ENCODE results near the gene DDA1. TPM values are rescaled to one million over a fixed set of nuclear protein-coding genes. Genes with fewer than 3 reads are reported as not detected.

DDA1 gene
- total RNA-seq, 1 experiment from 2014 or later = 55.6 TPM

- no peaks in the 10 kb centered on the region for H3K9me3 ChIP-seq
- peaks cover 24% of the 10 kb centered on the region for H3K36me3 Mint-ChIP-seq (ENCODE audit: insufficient read depth, unreplicated experiment)
- TF ChIP-seq, protein P1, sequence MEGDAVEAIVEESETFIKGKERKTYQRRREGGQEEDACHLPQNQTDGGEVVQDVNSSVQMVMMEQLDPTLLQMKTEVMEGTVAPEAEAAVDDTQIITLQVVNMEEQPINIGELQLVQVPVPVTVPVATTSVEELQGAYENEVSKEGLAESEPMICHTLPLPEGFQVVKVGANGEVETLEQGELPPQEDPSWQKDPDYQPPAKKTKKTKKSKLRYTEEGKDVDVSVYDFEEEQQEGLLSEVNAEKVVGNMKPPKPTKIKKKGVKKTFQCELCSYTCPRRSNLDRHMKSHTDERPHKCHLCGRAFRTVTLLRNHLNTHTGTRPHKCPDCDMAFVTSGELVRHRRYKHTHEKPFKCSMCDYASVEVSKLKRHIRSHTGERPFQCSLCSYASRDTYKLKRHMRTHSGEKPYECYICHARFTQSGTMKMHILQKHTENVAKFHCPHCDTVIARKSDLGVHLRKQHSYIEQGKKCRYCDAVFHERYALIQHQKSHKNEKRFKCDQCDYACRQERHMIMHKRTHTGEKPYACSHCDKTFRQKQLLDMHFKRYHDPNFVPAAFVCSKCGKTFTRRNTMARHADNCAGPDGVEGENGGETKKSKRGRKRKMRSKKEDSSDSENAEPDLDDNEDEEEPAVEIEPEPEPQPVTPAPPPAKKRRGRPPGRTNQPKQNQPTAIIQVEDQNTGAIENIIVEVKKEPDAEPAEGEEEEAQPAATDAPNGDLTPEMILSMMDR (IDR thresholded peaks at IDR 0.05; ENCODE audit: insufficient read depth in 1 of 2, low read depth in 1 of 2, low read length in 1 of 2, severe bottlenecking in 1 of 2, unreplicated experiment in 1 of 2) = peak in 1 of 2 experiments; percentile 36
- no peaks in the 10 kb centered on the region for H3K4me1 Mint-ChIP-seq (ENCODE audit: low read depth, unreplicated experiment)
- intact Hi-C loops (cut with micrococcal nuclease; ENCODE audit: unreplicated experiment) = loop anchor here (5.0 kb wide), 1 partner anchor 36 kb away; no protein-coding TSS in a partner anchor
- peak overlapping the region; percentile 57 for H3K4me3 ChIP-seq (ENCODE audit: low read depth, low read length)
- TSS peak; percentile 42 for BruUV-seq (replicated peaks)
- peak overlapping the region; percentile 50 for H3K27ac Mint-ChIP-seq (ENCODE audit: unreplicated experiment)
- ChIA-PET POLR2A (interaction anchor here (0.6 to 2.9 kb wide), 3 partner anchors 18 to 1177 kb away, joined by 3 to 17 read pairs (median 3); partner anchors contain the start of gene DDA1), CTCF (interaction anchor here (0.6 to 1.7 kb wide), 3 partner anchors 19 to 177 kb away, joined by 3 to 13 read pairs (median 7); partner anchors contain the start of genes DDA1 and MRPL34)
- peaks cover 20% of the 10 kb centered on the region for H3K4me1 ChIP-seq
- peak overlapping the region; percentile 75 for H3K4me3 Mint-ChIP-seq (ENCODE audit: unreplicated experiment)
- peak; percentile 74 to 86 for DNase-seq
- no peaks in the 10 kb centered on the region for H3K27me3 Mint-ChIP-seq (ENCODE audit: insufficient read depth, unreplicated experiment)
- H3K36me3 ChIP-seq (ENCODE audit: control insufficient read depth, insufficient read depth, low read length) = peaks cover 1% of the 10 kb centered on the region
- no peaks in the 10 kb centered on the region for H3K27me3 ChIP-seq (replicated peaks; ENCODE audit: control insufficient read depth, insufficient read depth, low read length)
- H3K9me3 Mint-ChIP-seq (ENCODE audit: unreplicated experiment) = no peaks in the 10 kb centered on the region
Observed at GRCh38 chr19:17327654-17328516, 18.5 kb downstream of the DDA1 start.

DNA sequence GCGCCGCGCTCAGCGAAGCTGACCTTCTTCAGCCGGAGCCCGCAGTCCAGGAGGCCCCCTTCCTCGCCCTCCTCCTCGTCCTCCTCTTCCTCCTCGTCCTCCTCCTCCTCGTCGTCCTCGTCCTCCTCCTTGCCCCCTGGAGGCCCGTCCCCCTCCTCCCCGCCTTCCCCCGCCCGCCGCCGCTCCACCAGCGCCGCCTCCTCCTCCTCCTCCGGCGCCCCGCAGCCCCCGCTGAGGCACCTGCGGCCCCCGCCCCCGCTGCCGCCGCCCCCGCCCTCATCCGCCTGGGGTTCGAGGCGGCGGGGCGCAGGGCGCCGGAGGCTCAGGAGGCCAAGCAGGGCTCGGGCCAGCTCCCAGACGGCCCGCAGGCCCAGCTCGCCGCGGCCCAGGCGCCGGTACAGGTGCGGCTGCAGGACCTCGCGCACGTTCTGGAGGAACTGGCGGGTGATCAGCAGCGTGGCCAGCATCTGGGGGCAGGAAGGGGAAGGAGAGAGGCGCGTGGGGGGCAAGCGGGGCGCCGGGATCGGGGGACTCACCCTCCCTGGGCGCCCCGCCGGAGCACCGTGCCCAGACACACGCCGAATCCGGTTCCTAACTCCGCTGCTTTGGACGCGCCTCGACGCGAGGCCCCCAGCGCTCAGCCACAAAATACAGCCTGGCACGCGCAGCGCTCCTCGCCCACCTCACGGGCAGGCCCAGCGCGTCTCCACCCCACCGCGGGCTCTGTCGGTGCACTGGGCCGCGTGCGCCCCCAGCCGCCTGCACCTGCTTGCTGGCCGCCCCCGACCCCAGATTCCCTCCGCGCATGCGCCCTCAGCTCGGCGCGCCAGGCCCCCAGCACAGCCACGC lies 19.4 kb downstream of the DDA1 start:
- POLR2A ChIA-PET = interaction anchor here (0.6 to 2.9 kb wide), 3 partner anchors 19 to 77 kb away, joined by 3 to 17 read pairs (median 3); partner anchors contain the start of genes BST2 and DDA1
- CTCF ChIA-PET = interaction anchor here (0.6 to 1.6 kb wide), 5 partner anchors 16 to 176 kb away, joined by 3 to 13 read pairs (median 3); partner anchors contain the start of genes DDA1 and MRPL34
- peaks cover 1% of the 10 kb centered on the region for H3K36me3 ChIP-seq (ENCODE audit: control insufficient read depth, insufficient read depth, low read length)
- peak overlapping the region; percentile 75 for H3K4me3 Mint-ChIP-seq (ENCODE audit: unreplicated experiment)
- peak overlapping the region; percentile 50 for H3K27ac Mint-ChIP-seq (ENCODE audit: unreplicated experiment)
- no peaks in the 10 kb centered on the region for H3K4me1 Mint-ChIP-seq (ENCODE audit: low read depth, unreplicated experiment)
- no peaks in the 10 kb centered on the region for H3K27me3 Mint-ChIP-seq (ENCODE audit: insufficient read depth, unreplicated experiment)
- TF ChIP-seq, protein P1 (IDR thresholded peaks at IDR 0.05; ENCODE audit: insufficient read depth in 1 of 2, low read depth in 1 of 2, low read length in 1 of 2, severe bottlenecking in 1 of 2, unreplicated experiment in 1 of 2) = no peak
- H3K9me3 ChIP-seq = no peaks in the 10 kb centered on the region
- H3K4me1 ChIP-seq = peaks cover 20% of the 10 kb centered on the region
- intact Hi-C loops (cut with micrococcal nuclease; ENCODE audit: unreplicated experiment) = loop anchor here (5.0 kb wide), 1 partner anchor 36 kb away; no protein-coding TSS in a partner anchor
- H3K27me3 ChIP-seq (replicated peaks; ENCODE audit: control insufficient read depth, insufficient read depth, low read length) = no peaks in the 10 kb centered on the region
- peak in 1 of 2 experiments; percentile 56 for DNase-seq
- H3K36me3 Mint-ChIP-seq (ENCODE audit: insufficient read depth, unreplicated experiment) = peaks cover 21% of the 10 kb centered on the region
- BruUV-seq (replicated peaks) = no TSS peak
- peak overlapping the region; percentile 57 for H3K4me3 ChIP-seq (ENCODE audit: low read depth, low read length)
- no peaks in the 10 kb centered on the region for H3K9me3 Mint-ChIP-seq (ENCODE audit: unreplicated experiment)

Data from Caco-2 (cell line).